VCaP (cell line): Measurements from ENCODE around the gene NOX5.

Experiments
- H3K27ac ChIP-seq: fragments of 450-650 bp; 2 replicates; pipeline ENCODE4 v1.5.1; 2017
- TF ChIP-seq, protein P1 (sequence below): fragments of 450-650 bp; conservative IDR thresholded peaks from 2 replicates; pipeline ENCODE4 v1.5.1; 2017; ENCODE audit warnings: mild to moderate bottlenecking, moderate library complexity

NOX5 gene

DNA sequence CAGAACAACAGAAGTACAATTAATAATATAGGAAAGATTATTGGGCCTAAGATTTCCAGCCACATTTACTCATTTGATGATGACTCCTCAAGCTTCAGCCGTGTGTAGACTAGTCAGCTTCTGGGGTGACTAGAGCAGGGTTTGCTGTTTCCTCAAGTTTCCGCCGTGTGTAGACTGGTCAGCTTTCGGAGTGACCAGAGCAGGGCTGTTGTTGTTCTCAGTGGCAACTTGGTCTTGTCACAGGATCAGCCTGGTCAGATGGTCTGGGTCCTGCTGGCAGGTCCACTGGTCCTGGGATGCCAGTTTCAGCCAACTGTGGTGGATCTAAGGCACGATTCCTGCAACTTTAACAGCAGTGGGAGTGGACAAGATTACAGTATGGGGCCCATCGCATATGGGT lies 21.8 kb upstream of the NOX5 start:
- TF ChIP-seq, protein P1, sequence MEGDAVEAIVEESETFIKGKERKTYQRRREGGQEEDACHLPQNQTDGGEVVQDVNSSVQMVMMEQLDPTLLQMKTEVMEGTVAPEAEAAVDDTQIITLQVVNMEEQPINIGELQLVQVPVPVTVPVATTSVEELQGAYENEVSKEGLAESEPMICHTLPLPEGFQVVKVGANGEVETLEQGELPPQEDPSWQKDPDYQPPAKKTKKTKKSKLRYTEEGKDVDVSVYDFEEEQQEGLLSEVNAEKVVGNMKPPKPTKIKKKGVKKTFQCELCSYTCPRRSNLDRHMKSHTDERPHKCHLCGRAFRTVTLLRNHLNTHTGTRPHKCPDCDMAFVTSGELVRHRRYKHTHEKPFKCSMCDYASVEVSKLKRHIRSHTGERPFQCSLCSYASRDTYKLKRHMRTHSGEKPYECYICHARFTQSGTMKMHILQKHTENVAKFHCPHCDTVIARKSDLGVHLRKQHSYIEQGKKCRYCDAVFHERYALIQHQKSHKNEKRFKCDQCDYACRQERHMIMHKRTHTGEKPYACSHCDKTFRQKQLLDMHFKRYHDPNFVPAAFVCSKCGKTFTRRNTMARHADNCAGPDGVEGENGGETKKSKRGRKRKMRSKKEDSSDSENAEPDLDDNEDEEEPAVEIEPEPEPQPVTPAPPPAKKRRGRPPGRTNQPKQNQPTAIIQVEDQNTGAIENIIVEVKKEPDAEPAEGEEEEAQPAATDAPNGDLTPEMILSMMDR = no peak
- H3K27ac ChIP-seq = no peak overlapping the region

DNA sequence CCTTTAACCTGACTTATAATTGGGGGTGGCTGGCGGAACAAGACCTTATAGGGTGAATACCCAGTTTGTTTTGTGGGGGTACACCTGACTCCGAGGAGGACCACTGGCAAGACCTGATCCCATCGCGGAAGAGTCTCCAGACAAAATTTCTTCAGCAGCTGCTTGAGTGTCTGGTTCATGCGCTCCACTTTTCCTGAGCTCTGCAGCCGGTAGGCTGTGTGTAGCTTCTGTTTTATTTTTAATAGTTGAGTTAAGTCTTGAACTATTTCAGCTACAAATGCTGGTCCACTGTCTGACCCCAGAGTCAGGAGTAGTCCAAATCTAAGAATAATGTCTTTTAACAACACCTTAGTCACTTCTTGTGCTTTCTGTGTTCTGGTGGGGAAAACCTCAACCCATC lies 21.2 kb upstream of the NOX5 start:
- TF ChIP-seq, protein P1 = no peak
- H3K27ac ChIP-seq = no peak overlapping the region

DNA sequence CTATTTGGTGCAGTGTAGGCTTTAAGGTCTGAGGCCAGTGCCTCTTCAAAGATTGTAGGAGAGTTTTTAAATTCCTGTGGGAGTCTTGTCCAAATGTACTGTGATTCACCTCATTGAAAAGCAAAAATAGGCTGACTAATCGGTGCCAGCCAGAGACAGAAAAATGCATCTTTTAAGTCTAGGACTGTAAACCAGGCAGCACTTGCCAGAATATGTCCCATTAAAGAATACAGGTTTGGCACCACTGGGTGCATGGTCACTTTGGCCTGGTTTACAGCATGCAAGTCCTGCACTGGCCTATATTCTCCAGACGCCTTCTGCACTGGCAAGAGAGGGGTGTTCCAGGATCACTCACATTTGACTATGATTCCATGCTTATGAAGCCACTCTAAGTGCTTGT lies 20.3 kb upstream of the NOX5 start:
- H3K27ac ChIP-seq = no peak overlapping the region
- TF ChIP-seq, protein P1 = no peak

- TF ChIP-seq, protein P1 = no peak
- H3K27ac ChIP-seq = no peak overlapping the region
Observed at GRCh38 chr15:68994981-68995761, 19.3 kb upstream of the NOX5 start.

- TF ChIP-seq, protein P1 = no peak
- H3K27ac ChIP-seq = no peak overlapping the region
Observed at GRCh38 chr15:68997050-68997449, 17.4 kb upstream of the NOX5 start.

DNA sequence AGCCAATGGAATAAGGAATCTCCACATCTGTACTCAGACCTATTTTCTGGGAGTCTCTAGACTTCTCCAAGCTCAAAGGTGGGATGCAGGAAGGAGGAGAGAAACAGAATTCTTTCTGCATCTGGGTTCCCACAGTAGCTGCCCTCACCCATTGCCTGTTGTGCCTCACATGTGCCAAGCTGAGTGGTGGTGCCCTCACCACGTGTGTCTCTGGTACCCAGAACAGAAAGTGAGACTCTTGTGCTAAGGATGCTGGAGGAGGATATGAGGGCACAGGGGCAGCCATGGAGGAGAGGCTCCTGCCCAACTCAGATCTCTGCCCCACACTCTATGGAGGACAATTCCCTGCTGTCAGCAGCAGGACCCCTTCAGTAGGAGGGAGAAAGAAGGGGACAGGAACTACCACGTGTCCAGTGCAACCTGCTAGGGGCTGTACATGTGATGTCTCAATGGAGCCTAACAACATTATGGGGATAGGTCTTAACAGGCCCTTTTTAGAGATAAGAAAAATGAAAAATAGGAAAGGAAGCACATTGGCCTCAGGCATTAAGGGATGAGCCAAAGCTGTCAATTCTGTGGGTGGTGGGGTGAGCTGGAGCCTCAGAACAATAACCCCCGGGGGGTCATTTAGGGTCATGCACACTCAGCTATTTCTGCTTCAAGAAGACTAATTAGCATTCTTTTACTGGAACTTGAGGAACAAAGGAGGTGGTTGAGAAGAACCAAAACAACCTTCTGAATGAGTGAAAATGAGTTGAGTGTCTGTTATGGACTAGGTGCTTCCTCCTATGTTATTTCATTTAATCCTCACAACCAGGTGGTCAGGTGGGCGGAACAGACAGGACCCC lies 16.3 kb upstream of the NOX5 start:
- TF ChIP-seq, protein P1 = no peak

GRCh38 chr15:68999091-68999490 lies 15.4 kb upstream of the NOX5 start:
- H3K27ac ChIP-seq = no peak overlapping the region
- TF ChIP-seq, protein P1 = no peak

More for the DNA sequence above, 16.3 kb upstream of the NOX5 start:
- no peak overlapping the region for H3K27ac ChIP-seq
